Fibroblast of lung (primary cell): Measurements from ENCODE around the gene VMO1.

Experiments used
- EZH2 ChIP-seq: IDR thresholded peaks from 2 replicates; pipeline ENCODE4 v1.5.1; 2012; ENCODE audit warnings: low read length, control low read depth, mild to moderate bottlenecking; ENCODE audit errors: missing control alignments
- TF ChIP-seq, protein P1 (sequence below), 2 donors: IDR thresholded peaks in 1 of 2; conservative IDR thresholded peaks in 1 of 2; 1 replicate in 1 of 2; 2 replicates in 1 of 2; pipeline ENCODE4 v1.5.1; 2011 to 2012; ENCODE audit warnings: low read length in 2 of 2, control low read depth in 1 of 2, inconsistent platforms in 1 of 2, low read depth in 1 of 2, mild to moderate bottlenecking in 1 of 2

DNA sequence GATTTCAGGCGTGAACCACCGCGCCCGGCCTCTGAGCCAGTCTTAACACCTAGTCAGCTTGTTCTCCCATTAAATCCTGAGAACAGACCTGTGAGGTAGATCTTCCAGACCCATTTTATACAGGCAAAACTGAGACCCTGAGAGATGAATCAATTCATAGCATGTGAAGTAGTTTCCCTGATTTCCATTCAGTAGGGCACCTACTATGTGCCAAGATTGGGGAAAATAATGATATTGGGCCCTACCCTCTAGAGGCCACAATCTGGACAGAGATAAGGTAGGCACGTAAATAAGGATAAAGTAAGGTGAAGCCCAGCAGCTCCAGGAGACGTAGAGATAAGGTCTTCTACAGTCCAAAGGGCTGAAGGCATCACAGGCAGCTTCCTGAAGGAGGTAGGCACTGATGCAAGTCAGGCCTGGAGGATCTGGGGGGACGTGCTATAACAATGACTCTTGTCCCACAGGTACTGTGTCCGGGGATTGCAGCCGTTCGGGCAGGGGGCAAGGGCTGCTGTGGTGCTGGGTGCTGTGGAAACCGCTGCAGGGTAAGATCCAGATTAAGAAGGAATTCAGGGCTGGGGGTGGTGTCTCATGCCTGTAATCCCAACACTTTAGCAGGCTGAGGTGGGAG lies 5.7 kb downstream of the VMO1 start:
- TF ChIP-seq, protein P1, sequence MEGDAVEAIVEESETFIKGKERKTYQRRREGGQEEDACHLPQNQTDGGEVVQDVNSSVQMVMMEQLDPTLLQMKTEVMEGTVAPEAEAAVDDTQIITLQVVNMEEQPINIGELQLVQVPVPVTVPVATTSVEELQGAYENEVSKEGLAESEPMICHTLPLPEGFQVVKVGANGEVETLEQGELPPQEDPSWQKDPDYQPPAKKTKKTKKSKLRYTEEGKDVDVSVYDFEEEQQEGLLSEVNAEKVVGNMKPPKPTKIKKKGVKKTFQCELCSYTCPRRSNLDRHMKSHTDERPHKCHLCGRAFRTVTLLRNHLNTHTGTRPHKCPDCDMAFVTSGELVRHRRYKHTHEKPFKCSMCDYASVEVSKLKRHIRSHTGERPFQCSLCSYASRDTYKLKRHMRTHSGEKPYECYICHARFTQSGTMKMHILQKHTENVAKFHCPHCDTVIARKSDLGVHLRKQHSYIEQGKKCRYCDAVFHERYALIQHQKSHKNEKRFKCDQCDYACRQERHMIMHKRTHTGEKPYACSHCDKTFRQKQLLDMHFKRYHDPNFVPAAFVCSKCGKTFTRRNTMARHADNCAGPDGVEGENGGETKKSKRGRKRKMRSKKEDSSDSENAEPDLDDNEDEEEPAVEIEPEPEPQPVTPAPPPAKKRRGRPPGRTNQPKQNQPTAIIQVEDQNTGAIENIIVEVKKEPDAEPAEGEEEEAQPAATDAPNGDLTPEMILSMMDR (conservative IDR thresholded peaks at IDR 0.05 in 1 of 2, IDR thresholded peaks at IDR 0.05 in 1 of 2; ENCODE audit: low read depth in 1 of 2, low read length in 2 of 2), result no peak
- TF ChIP-seq EZH2, result no peak
